HepG2 (cell line): ENCODE measurements around the gene BICRAL. TPM values are rescaled to one million over a fixed set of nuclear protein-coding genes. Genes with fewer than 3 reads are reported as not detected.

ENCODE experiments used
- ARHGAP35 ChIP-seq: sonication (generic); formaldehyde crosslinking; IDR thresholded peaks from 2 replicates; pipeline ENCODE4 v1.9.0; 2022; ENCODE audit warnings: mild to moderate bottlenecking, inconsistent platforms, moderate library complexity, missing genetic modification reagents, borderline replicate concordance
- GTF3A ChIP-seq: sonication (generic); formaldehyde crosslinking; conservative IDR thresholded peaks from 2 replicates; pipeline ENCODE4 v1.4.0; 2020; ENCODE audit warnings: mild to moderate bottlenecking, missing genetic modification reagents
- HMG20A ChIP-seq: IDR thresholded peaks from 2 replicates; pipeline ENCODE4 v1.6.1; 2016; ENCODE audit warnings: borderline replicate concordance
- HNF4G ChIP-seq, 2 experiments: sonication (generic) in 1 of 2; formaldehyde crosslinking in 1 of 2; IDR thresholded peaks; 2 replicates each; pipeline versions ENCODE4 v1.4.0 to v1.6.1; 2011 to 2020; ENCODE audit warnings: borderline replicate concordance in 2 of 2, low read depth in 2 of 2, mild to moderate bottlenecking in 2 of 2, low read length in 1 of 2, missing genetic modification reagents in 1 of 2, moderate library complexity in 1 of 2
- MAFG ChIP-seq: sonication (generic); formaldehyde crosslinking; IDR thresholded peaks from 2 replicates; pipeline ENCODE4 v1.5.1; 2020; ENCODE audit warnings: mild to moderate bottlenecking, missing genetic modification reagents
- NFRKB ChIP-seq: fragments of 450-650 bp; IDR thresholded peaks from 2 replicates; pipeline ENCODE4 v1.6.1; 2017
- SIN3A ChIP-seq: IDR thresholded peaks from 2 replicates; pipeline ENCODE4 v1.6.1; 2011; ENCODE audit warnings: low read depth, mild to moderate bottlenecking, control low read depth, low read length, borderline replicate concordance
- ZFP36 ChIP-seq: fragments of 150-350 bp; IDR thresholded peaks from 2 replicates; pipeline ENCODE4 v1.6.1; 2018; ENCODE audit warnings: borderline replicate concordance, low read length, low read depth; ENCODE audit not compliant: partially characterized antibody
- ZNF589 ChIP-seq: sonication (generic); formaldehyde crosslinking; conservative IDR thresholded peaks from 2 replicates; pipeline ENCODE4 v1.8.0; 2022; ENCODE audit warnings: mild to moderate bottlenecking, moderate library complexity, missing genetic modification reagents
- ZNF672 ChIP-seq: sonication (generic); formaldehyde crosslinking; IDR thresholded peaks from 2 replicates; pipeline ENCODE4 v1.8.1; 2022; ENCODE audit warnings: missing genetic modification reagents
- ZNF766 ChIP-seq: sonication (generic); formaldehyde crosslinking; IDR thresholded peaks from 2 replicates; pipeline ENCODE4 v1.5.0; 2020; ENCODE audit warnings: missing genetic modification reagents, borderline replicate concordance
- polyA plus RNA-seq, 8 experiments: library from polyadenylated mRNA; depleted of rRNA in 3 of 8; stranded (reverse) in 7 of 8; unstranded in 1 of 8; fragments of >200 nt; fragmentation: Illumina TruSeq in 4 of 8; extraction: Trizol in 4 of 8; gene quantifications; 2 replicates each; pipeline versions ENCODE4 v1.2.1 to v1.2.3, GENCODE V29; 2011 to 2016; ENCODE audit warnings: low read depth in 4 of 8, missing spikeins in 1 of 8, mixed read lengths in 1 of 8; ENCODE audit not compliant: insufficient read depth in 1 of 8
- total RNA-seq, 5 experiments: library from RNA; depleted of rRNA; stranded (reverse); fragments of >200 nt; fragmentation: Illumina TruSeq; extraction: Trizol; gene quantifications; 2 replicates each; pipeline ENCODE4 v1.2.3, GENCODE V29; 2016; ENCODE audit warnings: low read depth in 1 of 5
- TF ChIP-seq, protein P1 (sequence below): sonication (generic); formaldehyde crosslinking; IDR thresholded peaks from 2 replicates; pipeline ENCODE4 v1.4.0; 2020; ENCODE audit warnings: missing genetic modification reagents, borderline replicate concordance
- TF ChIP-seq, protein P2 (sequence below): IDR thresholded peaks from 2 replicates; pipeline ENCODE4 v1.6.1; 2016; ENCODE audit warnings: mild to moderate bottlenecking, missing biosample characterization, missing genetic modification reagents
- TF ChIP-seq, protein P3 (sequence below): sonication (generic); formaldehyde crosslinking; conservative IDR thresholded peaks from 2 replicates; pipeline ENCODE4 v1.4.0; 2020; ENCODE audit warnings: missing genetic modification reagents
- TF ChIP-seq, protein P4 (sequence below): sonication (generic); formaldehyde crosslinking; IDR thresholded peaks from 2 replicates; pipeline ENCODE4 v1.5.0; 2020; ENCODE audit warnings: mild to moderate bottlenecking, missing genetic modification reagents, borderline replicate concordance
- TF ChIP-seq, protein P5 (sequence below): sonication (generic); formaldehyde crosslinking; IDR thresholded peaks from 2 replicates; pipeline ENCODE4 v1.5.1; 2020; ENCODE audit warnings: missing genetic modification reagents, mild to moderate bottlenecking, borderline replicate concordance

BICRAL gene
- total and polyA plus RNA-seq, 2 of the 13 experiments (the other 11 are each of a cell fraction or from before 2014, with no cell fraction given), result 5.0 to 13.5 TPM

DNA sequence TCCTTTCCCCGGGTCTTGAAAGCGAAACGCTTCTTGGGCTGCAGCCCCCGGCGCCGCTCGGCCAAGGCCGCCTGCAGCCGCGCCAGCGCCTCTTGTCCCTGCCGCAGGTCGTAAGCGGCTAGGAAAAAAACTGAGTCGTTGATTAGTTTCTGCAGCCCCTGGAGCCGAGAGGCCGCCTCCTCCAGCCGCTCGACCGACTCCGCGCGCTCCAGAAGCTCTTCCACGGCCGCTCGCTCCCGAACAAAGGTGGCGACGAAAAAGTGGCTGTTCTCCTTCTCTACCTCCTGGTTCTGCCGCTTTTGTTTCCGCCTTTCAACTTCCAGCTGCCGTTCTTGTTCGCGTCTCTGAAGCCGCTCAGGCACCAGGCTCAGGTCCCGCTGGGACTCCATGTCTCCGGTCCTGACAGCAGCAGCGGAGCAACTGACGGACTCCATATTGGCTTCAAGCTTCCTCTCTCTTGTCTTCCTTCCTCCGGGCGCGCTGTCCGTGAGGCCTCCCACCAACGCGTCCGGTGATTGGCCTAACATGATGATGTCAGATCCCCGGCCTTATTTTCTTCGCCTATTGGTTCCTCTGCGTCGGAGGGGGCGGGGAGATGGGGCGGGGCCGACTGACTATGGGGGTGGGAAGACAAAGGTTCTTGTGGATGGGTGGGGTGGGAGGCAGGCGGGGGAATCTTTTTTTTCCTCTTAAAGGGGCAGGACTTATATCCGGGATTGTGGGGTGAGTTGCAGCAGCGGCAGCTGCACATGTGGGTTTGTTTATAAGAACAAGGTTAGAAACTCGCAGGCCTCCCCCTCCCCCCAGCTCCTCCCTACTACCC is 36.0 kb upstream of the BICRAL start, which contains the start of gene TBCC (continued):
- TF ChIP-seq, protein P1, sequence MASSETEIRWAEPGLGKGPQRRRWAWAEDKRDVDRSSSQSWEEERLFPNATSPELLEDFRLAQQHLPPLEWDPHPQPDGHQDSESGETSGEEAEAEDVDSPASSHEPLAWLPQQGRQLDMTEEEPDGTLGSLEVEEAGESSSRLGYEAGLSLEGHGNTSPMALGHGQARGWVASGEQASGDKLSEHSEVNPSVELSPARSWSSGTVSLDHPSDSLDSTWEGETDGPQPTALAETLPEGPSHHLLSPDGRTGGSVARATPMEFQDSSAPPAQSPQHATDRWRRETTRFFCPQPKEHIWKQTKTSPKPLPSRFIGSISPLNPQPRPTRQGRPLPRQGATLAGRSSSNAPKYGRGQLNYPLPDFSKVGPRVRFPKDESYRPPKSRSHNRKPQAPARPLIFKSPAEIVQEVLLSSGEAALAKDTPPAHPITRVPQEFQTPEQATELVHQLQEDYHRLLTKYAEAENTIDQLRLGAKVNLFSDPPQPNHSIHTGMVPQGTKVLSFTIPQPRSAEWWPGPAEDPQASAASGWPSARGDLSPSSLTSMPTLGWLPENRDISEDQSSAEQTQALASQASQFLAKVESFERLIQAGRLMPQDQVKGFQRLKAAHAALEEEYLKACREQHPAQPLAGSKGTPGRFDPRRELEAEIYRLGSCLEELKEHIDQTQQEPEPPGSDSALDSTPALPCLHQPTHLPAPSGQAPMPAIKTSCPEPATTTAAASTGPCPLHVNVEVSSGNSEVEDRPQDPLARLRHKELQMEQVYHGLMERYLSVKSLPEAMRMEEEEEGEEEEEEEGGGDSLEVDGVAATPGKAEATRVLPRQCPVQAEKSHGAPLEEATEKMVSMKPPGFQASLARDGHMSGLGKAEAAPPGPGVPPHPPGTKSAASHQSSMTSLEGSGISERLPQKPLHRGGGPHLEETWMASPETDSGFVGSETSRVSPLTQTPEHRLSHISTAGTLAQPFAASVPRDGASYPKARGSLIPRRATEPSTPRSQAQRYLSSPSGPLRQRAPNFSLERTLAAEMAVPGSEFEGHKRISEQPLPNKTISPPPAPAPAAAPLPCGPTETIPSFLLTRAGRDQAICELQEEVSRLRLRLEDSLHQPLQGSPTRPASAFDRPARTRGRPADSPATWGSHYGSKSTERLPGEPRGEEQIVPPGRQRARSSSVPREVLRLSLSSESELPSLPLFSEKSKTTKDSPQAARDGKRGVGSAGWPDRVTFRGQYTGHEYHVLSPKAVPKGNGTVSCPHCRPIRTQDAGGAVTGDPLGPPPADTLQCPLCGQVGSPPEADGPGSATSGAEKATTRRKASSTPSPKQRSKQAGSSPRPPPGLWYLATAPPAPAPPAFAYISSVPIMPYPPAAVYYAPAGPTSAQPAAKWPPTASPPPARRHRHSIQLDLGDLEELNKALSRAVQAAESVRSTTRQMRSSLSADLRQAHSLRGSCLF (CRISPR knock-in tag), result no peak
- no peak for TF ChIP-seq HNF4G (IDR thresholded peaks at IDR 0.05; ENCODE audit: borderline replicate concordance, low read depth, low read length)
- TF ChIP-seq HNF4G (CRISPR knock-in tag; IDR thresholded peaks at IDR 0.05; ENCODE audit: borderline replicate concordance, low read depth), result no peak
- TF ChIP-seq MAFG (CRISPR knock-in tag), result no peak
- TF ChIP-seq GTF3A (CRISPR knock-in tag), result no peak
- TF ChIP-seq ZNF589 (CRISPR knock-in tag), result no peak
- peak; percentile 83; the same call in 1 of the 2 replicates for TF ChIP-seq ZNF766
- TF ChIP-seq HMG20A (CRISPR knock-in tag), result 0 out of 2 replicates have a peak, but pooled peaks have one; percentile 16
- no peak for TF ChIP-seq ZFP36
- TF ChIP-seq, protein P2, sequence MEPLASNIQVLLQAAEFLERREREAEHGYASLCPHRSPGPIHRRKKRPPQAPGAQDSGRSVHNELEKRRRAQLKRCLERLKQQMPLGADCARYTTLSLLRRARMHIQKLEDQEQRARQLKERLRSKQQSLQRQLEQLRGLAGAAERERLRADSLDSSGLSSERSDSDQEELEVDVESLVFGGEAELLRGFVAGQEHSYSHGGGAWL (CRISPR knock-in tag), result peak; percentile 65
- TF ChIP-seq ZNF672 (CRISPR knock-in tag), result 0 out of 2 replicates have a peak, but pooled peaks have one; percentile 50
- TF ChIP-seq, protein P3, sequence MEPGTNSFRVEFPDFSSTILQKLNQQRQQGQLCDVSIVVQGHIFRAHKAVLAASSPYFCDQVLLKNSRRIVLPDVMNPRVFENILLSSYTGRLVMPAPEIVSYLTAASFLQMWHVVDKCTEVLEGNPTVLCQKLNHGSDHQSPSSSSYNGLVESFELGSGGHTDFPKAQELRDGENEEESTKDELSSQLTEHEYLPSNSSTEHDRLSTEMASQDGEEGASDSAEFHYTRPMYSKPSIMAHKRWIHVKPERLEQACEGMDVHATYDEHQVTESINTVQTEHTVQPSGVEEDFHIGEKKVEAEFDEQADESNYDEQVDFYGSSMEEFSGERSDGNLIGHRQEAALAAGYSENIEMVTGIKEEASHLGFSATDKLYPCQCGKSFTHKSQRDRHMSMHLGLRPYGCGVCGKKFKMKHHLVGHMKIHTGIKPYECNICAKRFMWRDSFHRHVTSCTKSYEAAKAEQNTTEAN, result no peak
- peak; percentile 68 for TF ChIP-seq SIN3A
- TF ChIP-seq, protein P4, sequence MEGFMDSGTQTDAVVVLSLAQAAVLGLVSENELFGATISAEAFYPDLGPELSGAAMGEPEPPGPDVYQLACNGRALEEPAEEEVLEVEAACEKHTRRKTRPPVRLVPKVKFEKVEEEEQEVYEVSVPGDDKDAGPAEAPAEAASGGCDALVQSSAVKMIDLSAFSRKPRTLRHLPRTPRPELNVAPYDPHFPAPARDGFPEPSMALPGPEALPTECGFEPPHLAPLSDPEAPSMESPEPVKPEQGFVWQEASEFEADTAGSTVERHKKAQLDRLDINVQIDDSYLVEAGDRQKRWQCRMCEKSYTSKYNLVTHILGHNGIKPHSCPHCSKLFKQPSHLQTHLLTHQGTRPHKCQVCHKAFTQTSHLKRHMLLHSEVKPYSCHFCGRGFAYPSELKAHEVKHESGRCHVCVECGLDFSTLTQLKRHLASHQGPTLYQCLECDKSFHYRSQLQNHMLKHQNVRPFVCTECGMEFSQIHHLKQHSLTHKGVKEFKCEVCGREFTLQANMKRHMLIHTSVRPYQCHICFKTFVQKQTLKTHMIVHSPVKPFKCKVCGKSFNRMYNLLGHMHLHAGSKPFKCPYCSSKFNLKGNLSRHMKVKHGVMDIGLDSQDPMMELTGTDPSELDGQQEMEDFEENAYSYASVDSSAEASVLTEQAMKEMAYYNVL, result no peak
- TF ChIP-seq NFRKB, result peak; percentile 96
- TF ChIP-seq, protein P5, sequence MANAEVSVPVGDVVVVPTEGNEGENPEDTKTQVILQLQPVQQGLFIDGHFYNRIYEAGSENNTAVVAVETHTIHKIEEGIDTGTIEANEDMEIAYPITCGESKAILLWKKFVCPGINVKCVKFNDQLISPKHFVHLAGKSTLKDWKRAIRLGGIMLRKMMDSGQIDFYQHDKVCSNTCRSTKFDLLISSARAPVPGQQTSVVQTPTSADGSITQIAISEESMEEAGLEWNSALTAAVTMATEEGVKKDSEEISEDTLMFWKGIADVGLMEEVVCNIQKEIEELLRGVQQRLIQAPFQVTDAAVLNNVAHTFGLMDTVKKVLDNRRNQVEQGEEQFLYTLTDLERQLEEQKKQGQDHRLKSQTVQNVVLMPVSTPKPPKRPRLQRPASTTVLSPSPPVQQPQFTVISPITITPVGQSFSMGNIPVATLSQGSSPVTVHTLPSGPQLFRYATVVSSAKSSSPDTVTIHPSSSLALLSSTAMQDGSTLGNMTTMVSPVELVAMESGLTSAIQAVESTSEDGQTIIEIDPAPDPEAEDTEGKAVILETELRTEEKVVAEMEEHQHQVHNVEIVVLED, result peak; percentile 75
- 0 out of 2 replicates have a peak, but pooled peaks have one; percentile 78 for TF ChIP-seq ARHGAP35 (CRISPR knock-in tag)
